Measurements from ENCODE around the gene OR2L13. TPM values are rescaled to one million over a fixed set of nuclear protein-coding genes. Genes with fewer than 3 reads are reported as not detected.

OR2L13 gene
- total RNA-seq, 1 donor from 2014 or later: not detected

DNA sequence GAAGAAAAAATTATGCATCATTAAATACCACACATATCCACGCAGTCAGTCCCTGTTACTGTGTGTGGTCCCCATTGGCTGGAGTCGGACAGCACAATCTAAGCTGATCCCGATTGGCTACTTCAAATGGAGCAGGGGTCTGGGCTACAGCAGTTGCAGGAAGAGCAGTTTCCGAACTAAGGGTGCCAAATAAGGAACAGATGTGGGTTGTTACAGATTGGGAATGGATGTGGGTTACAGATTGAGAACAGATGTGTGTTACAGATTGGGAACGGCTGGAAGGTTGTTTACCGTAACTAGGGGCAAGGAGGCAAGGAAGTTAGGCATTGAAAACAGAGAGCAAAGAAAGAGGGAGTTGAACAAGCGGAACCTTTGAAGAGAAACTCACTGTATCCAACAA lies 19.9 kb downstream of the OR2L13 start:
- no peaks in the 10 kb centered on the region for H3K27me3 ChIP-seq (ENCODE audit: control insufficient read depth, insufficient read depth, low read length)
- TF ChIP-seq, protein P1, sequence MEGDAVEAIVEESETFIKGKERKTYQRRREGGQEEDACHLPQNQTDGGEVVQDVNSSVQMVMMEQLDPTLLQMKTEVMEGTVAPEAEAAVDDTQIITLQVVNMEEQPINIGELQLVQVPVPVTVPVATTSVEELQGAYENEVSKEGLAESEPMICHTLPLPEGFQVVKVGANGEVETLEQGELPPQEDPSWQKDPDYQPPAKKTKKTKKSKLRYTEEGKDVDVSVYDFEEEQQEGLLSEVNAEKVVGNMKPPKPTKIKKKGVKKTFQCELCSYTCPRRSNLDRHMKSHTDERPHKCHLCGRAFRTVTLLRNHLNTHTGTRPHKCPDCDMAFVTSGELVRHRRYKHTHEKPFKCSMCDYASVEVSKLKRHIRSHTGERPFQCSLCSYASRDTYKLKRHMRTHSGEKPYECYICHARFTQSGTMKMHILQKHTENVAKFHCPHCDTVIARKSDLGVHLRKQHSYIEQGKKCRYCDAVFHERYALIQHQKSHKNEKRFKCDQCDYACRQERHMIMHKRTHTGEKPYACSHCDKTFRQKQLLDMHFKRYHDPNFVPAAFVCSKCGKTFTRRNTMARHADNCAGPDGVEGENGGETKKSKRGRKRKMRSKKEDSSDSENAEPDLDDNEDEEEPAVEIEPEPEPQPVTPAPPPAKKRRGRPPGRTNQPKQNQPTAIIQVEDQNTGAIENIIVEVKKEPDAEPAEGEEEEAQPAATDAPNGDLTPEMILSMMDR (IDR thresholded peaks at IDR 0.05; ENCODE audit: insufficient read depth, low read length, poor library complexity, severe bottlenecking): no peak
- H3K4me3 ChIP-seq (ENCODE audit: low read depth, low read length): no peak overlapping the region
- DNase-seq (ENCODE audit: low read depth): no peak
- no peaks in the 10 kb centered on the region for H3K36me3 ChIP-seq (ENCODE audit: control insufficient read depth, insufficient read depth, low read length)

DNA sequence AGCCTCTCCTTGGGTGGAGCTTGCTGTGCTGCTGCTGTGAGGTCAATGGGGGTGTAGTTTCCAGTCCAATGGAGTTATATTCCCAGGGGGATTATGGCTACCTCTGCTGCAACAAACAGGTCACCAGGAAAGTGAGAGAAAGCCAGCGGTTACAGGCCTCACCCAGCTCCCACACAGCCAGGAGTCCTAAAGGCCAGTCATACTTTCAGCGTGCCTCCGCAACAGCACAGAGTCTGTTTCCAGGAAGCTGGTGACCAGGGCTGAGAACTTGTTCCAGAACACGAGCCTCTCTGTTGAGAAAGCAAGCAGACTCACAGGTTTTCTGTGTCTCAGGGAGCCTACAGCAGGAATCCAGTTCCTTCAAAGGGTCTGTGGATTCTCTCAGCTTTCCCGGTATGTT lies 32.7 kb downstream of the OR2L13 start:
- TF ChIP-seq, protein P1 (IDR thresholded peaks at IDR 0.05; ENCODE audit: insufficient read depth, low read length, poor library complexity, severe bottlenecking): no peak
- H3K4me3 ChIP-seq (ENCODE audit: low read depth, low read length): no peak overlapping the region
- no peaks in the 10 kb centered on the region for H3K36me3 ChIP-seq (ENCODE audit: control insufficient read depth, insufficient read depth, low read length)
- H3K27me3 ChIP-seq (ENCODE audit: control insufficient read depth, insufficient read depth, low read length): no peaks in the 10 kb centered on the region
- DNase-seq (ENCODE audit: low read depth): no peak

DNA sequence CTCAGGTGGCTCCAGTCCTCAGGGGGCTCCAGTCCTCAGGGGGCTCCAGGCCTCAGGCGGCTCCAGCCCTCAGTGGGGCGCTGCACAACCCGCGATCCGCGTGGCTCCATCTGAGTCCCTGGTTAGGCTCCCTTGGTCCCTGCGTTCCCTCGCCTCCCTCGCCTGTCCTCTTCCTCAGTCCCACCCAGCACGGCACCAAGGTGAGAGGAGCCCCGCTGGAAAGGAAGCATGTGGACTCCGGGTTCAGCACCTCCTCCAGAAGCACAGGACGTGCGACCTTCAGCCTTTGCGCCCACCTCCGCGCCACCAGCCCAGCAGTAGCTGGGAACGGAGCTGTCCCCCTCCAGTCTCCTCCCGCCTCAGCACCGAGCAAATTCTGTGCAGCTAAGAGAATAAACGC lies 41.8 kb downstream of the OR2L13 start:
- no peak overlapping the region for H3K4me3 ChIP-seq (ENCODE audit: low read depth, low read length)

DNA sequence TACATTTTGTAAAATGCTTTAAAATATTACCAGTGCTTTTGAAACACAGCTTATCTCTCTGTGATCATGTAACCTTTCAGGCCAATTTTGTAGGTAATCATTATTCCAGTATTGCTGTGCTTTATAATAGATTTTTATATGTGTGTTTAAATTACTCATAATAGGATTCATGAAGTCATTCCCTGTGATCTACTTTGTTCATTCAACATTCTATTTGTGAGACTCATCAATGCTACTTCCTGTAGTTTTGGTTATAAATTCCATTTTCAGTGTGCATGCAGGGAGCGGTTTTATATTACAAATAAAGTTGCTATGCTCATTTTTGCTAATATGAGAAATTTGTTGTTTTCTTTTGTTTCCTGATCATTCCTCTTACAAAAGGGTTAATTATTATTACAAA lies 45.9 kb downstream of the OR2L13 start:
- no peak for DNase-seq (ENCODE audit: low read depth)
- H3K27me3 ChIP-seq (ENCODE audit: control insufficient read depth, insufficient read depth, low read length): no peaks in the 10 kb centered on the region
- no peaks in the 10 kb centered on the region for H3K36me3 ChIP-seq (ENCODE audit: control insufficient read depth, insufficient read depth, low read length)
- TF ChIP-seq, protein P1 (IDR thresholded peaks at IDR 0.05; ENCODE audit: insufficient read depth, low read length, poor library complexity, severe bottlenecking): no peak
- H3K4me3 ChIP-seq (ENCODE audit: low read depth, low read length): no peak overlapping the region

More for the DNA sequence above, 41.8 kb downstream of the OR2L13 start:
- no peak for DNase-seq (ENCODE audit: low read depth)
- TF ChIP-seq, protein P1 (IDR thresholded peaks at IDR 0.05; ENCODE audit: insufficient read depth, low read length, poor library complexity, severe bottlenecking): no peak
- Histone ChIP-seq H3K27me3 (ENCODE audit: control insufficient read depth, insufficient read depth, low read length) (no peaks in the 10 kb centered on the region), H3K36me3 (ENCODE audit: control insufficient read depth, insufficient read depth, low read length) (no peaks in the 10 kb centered on the region)

DNA sequence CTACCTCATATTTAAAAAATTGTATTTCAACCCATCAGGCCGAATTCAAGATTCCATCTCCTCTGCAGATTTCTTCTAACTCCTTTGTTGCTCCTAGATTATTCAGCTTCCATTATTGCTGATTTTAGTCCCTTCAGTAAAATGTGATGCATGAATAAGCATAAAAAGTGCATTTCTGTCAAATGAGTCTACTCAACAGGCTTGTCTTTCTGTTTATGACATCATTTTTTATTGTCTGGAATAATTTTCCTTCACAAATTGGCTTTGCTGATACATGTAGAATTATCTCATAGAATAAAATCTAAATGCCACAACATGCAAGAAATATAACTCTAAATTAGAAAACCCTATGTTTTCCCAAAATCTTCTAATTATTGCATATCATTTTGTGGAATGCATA lies 48.3 kb downstream of the OR2L13 start:
- Histone ChIP-seq H3K27me3 (ENCODE audit: control insufficient read depth, insufficient read depth, low read length) (no peaks in the 10 kb centered on the region), H3K4me3 (ENCODE audit: low read depth, low read length) (no peak overlapping the region), H3K36me3 (ENCODE audit: control insufficient read depth, insufficient read depth, low read length) (no peaks in the 10 kb centered on the region)
- no peak for DNase-seq (ENCODE audit: low read depth)
- TF ChIP-seq, protein P1 (IDR thresholded peaks at IDR 0.05; ENCODE audit: insufficient read depth, low read length, poor library complexity, severe bottlenecking): no peak

DNA sequence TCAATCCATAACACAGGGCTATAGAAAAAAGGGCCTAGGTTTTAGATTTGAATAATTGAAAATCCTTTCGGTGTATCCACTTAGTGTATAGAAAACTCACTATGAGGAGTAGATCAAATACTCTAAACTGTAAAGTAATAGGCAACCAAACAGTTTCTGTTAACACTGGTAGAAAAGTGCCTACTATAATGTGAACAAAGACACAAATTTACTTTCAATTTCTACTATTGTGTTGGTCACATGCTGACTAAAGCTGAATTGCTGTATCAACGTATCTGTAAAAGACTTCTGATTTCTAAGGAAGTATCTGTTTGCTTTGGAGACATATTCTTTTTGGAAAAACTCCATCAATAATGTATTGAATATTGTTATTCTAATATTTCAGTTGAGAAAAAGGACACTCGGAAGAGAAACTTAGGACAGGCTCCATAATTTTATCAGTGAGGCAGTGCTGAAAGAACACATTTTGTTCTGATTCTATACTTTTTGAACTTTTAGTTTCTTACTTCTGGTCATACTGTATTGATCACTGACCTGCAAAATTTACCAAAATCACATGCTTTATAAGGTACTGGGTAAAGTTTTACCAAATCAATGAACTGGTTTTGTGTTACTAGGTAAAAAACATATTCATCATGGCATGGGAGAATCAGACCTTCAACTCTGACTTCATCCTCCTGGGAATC lies 49.7 kb downstream of the OR2L13 start, which contains the start of gene OR2M5:
OR2M5 (plus strand) TSS at position 636 of the 686 bp plus-strand sequence; CDS start at position 636, 0 bp downstream.
- no peak within 1 kb of the TSS for H3K4me3 ChIP-seq (ENCODE audit: low read depth, low read length)
- H3K27me3 ChIP-seq (ENCODE audit: control insufficient read depth, insufficient read depth, low read length): no peaks in the 10 kb centered on the region
- DNase-seq (ENCODE audit: low read depth): no peak
- H3K36me3 ChIP-seq (ENCODE audit: control insufficient read depth, insufficient read depth, low read length): no peaks in the 10 kb centered on the region
- TF ChIP-seq, protein P1 (IDR thresholded peaks at IDR 0.05; ENCODE audit: insufficient read depth, low read length, poor library complexity, severe bottlenecking): no peak
